ENCODE measurements around the gene UNC79.

DNA sequence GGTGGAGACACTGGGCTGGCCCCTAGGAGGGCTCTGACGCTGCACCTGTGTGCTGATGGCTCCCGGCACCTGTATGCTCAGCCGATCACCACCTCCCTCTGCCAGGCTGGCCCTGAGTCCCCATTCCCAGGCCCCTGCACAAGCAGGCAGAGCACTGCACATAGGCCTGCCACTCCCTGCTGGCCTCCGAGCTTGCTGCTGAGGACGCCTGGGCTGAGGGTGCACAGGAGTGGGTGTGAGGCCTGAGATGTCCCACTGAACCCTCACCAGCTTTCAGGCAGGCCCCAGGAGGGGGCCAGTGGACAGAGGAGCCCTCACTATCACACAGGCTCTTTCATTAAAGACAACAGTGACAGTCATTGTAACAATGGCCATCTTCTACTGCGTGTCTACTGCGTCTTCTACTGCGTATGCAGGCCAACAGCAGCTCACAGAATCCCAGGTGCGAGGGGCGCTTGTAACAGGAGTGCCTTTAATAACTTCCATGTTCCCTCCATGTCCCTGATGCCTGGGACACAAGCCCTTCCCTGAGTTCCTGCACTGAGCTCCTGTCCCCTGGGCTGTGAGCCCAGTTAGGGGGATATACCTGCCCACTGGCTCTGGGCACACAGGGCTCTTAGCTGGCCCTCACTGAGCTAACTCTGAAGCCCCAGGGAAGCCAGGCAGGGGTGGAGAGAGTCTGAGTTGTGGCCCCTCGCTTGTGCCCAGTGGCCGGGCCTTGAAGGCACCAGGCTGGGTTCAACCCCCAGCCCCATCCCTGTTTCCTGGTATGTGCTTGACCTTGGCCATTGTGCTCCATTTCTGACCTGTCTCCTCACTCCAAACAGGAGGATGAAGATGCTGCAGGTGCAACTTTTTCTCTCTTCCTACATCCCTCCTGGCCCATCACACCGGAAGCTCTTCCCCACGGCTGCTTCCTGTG lies 286.3 kb downstream of the UNC79 start:
- TF ChIP-seq, protein P1, sequence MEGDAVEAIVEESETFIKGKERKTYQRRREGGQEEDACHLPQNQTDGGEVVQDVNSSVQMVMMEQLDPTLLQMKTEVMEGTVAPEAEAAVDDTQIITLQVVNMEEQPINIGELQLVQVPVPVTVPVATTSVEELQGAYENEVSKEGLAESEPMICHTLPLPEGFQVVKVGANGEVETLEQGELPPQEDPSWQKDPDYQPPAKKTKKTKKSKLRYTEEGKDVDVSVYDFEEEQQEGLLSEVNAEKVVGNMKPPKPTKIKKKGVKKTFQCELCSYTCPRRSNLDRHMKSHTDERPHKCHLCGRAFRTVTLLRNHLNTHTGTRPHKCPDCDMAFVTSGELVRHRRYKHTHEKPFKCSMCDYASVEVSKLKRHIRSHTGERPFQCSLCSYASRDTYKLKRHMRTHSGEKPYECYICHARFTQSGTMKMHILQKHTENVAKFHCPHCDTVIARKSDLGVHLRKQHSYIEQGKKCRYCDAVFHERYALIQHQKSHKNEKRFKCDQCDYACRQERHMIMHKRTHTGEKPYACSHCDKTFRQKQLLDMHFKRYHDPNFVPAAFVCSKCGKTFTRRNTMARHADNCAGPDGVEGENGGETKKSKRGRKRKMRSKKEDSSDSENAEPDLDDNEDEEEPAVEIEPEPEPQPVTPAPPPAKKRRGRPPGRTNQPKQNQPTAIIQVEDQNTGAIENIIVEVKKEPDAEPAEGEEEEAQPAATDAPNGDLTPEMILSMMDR (IDR thresholded peaks at IDR 0.05): no peak
- no peak for TF ChIP-seq POLR2AphosphoS5 (IDR thresholded peaks at IDR 0.05)

Measured in esophagus muscularis mucosa (tissue), 3 donors.